GM19099 (cell line): ENCODE results near the gene CYP3A5.

Experiments used
- POLR2A ChIP-seq: IDR thresholded peaks from 3 replicates; pipeline ENCODE4 v1.6.1; 2011; ENCODE audit warnings: low read depth; ENCODE audit not compliant: insufficient read length; ENCODE audit errors: extremely low read depth

The CYP3A5 gene

GRCh38 chr7:99621271-99621670 lies 58.5 kb downstream of the CYP3A5 start:
- no peak for TF ChIP-seq POLR2A

- TF ChIP-seq POLR2A, result no peak
Observed at GRCh38 chr7:99619571-99620130, 60.1 kb downstream of the CYP3A5 start.

DNA sequence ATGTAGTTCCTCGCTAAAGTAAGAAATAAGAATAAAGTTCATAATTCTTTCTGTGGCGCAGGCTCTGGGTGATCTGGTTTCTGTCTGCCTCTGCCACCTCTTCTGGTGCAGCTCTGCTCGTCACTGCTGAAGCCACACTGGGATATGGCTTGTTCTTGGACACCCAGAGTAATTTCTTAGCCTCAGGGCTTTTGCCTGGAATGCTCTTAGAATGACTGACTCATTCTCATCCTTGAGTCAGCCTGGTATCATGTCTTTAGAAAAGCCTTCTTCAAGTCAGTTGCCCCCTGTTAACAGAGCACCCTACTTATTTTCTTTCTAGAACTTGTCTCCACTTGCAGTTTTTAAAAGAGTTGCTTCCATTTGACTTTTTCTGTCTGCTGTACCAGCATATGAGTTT lies 61.1 kb downstream of the CYP3A5 start:
- no peak for TF ChIP-seq POLR2A

GRCh38 chr7:99617192-99617781 lies 62.5 kb downstream of the CYP3A5 start:
- TF ChIP-seq POLR2A, result no peak

- TF ChIP-seq POLR2A, result peak; percentile 89
Observed at GRCh38 chr7:99616359-99617191, 63.2 kb downstream of the CYP3A5 start, which contains the start of gene ZSCAN25. Gene ZSCAN25, plus strand, starts transcription at chr7:99616946. Its CDS starts 2,661 bp downstream, at chr7:99619607.

- no peak for TF ChIP-seq POLR2A
Observed at GRCh38 chr7:99615989-99616358, 63.8 kb downstream of the CYP3A5 start.

- no peak for TF ChIP-seq POLR2A
Observed at GRCh38 chr7:99614495-99614894, 65.3 kb downstream of the CYP3A5 start.

DNA sequence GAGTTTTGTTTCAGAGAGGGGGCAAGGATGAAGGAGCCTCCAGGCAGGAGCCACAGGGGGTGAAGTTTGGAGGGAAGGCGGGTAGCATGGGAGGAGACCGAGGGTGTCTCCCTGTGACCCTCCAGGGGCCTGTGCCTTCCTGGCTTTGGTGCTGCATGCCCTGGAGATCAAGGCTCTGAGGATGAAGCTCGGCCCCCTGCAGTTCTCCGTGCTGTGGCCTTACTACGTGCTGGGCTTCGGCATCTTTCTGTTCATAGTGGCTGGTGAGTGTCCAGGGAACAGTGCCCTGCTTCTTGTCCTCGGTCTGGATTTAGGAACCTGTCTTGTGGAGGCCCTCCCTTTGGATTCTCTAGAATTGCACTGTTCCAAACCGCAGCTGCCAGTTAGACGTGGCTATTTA lies 72.2 kb downstream of the CYP3A5 start:
- no peak for TF ChIP-seq POLR2A

DNA sequence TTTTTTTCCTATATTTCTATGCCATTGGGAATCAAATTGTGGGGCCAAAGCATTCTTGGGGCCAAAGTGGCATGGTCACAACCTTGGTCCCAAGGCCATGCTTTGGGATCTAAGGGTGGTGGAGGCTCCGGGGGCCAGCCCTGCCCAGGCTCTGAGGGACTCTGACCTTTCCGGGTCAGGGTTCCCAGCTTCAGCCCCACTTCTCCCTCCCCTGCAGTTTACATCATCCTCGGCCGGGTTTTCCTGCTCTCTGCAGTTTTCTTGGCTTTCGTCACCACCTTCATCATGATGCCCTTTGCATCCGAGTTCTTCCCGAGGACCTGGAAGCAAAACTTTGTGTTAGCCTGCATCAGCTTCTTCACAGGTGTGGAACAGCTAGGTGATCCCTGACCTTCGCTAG lies 73.3 kb downstream of the CYP3A5 start:
- no peak for TF ChIP-seq POLR2A

DNA sequence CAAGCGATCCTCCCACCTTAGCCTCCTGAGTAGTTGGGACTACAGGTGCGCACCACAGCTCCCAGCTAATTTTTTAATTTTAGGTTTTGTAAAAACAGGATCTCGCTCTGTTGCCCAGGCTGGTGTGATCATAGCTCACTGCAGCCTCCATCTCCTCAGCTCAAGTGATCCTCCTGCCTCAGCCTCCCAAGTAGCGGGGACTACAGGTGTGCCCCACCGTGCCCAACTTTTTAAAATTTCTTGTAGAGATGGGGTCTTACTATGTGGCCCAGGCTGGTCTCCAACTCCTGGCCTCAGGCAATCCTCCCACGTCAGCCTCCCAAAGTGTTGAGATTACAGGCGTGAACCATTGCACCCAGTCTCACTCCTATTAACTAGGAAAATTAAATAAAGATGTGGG lies 74.3 kb downstream of the CYP3A5 start:
- TF ChIP-seq POLR2A, result no peak

GRCh38 chr7:99601656-99602310 lies 78.0 kb downstream of the CYP3A5 start:
- no peak for TF ChIP-seq POLR2A

DNA sequence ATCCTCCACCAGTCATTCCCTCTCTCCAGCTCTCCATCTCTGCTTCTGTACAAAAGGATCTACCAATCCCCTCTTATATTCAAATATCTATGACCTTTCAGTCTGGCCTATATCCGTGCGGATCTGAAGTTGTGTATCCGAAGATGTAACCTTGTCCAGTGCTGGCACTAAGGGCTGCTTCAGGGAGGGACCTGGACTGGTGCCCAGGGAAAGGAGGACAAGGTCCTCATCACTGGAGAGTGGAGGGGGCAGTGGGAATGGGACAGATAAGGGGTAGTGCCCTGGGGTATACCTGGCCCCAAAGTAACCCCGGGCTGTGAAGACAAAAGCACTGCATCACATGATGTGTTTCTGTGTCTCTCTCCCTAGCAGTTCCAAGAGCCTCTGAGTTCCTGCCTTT lies 80.0 kb downstream of the CYP3A5 start:
- no peak for TF ChIP-seq POLR2A
